Measurements from ENCODE around the gene MR1. TPM values are rescaled to one million over a fixed set of nuclear protein-coding genes. Genes with fewer than 3 reads are reported as not detected.

Gene MR1
- polyA plus RNA-seq, 1 donor, result 4.1 TPM

- no peak for DNase-seq (ENCODE audit: low read depth)
Observed at GRCh38 chr1:181090641-181091126, 56.9 kb downstream of the MR1 start.

GRCh38 chr1:181091309-181092040, 57.7 kb downstream of the MR1 start:
- DNase-seq (ENCODE audit: low read depth), result no peak

GRCh38 chr1:181092056-181092455, 58.3 kb downstream of the MR1 start:
- DNase-seq (ENCODE audit: low read depth), result no peak

GRCh38 chr1:181092883-181093458, 59.2 kb downstream of the MR1 start:
- DNase-seq (ENCODE audit: low read depth), result no peak

- no peak for DNase-seq (ENCODE audit: low read depth)
Observed at GRCh38 chr1:181094416-181095212, 60.8 kb downstream of the MR1 start.

- DNase-seq (ENCODE audit: low read depth), result no peak
Observed at GRCh38 chr1:181095260-181095659, 61.5 kb downstream of the MR1 start.

- no peak for DNase-seq (ENCODE audit: low read depth)
Observed at GRCh38 chr1:181095763-181096184, 62.0 kb downstream of the MR1 start.

- no peak for DNase-seq (ENCODE audit: low read depth)
Observed at GRCh38 chr1:181097242-181097641, 63.5 kb downstream of the MR1 start.

- DNase-seq (ENCODE audit: low read depth), result no peak
Observed at GRCh38 chr1:181099152-181100014, 65.6 kb downstream of the MR1 start.

GRCh38 chr1:181100015-181100905, 66.5 kb downstream of the MR1 start:
- DNase-seq (ENCODE audit: low read depth), result no peak

GRCh38 chr1:181100934-181101333, 67.2 kb downstream of the MR1 start:
- no peak for DNase-seq (ENCODE audit: low read depth)

GRCh38 chr1:181101581-181102226, 67.9 kb downstream of the MR1 start:
- DNase-seq (ENCODE audit: low read depth), result no peak

GRCh38 chr1:181102841-181103240, 69.1 kb downstream of the MR1 start:
- no peak for DNase-seq (ENCODE audit: low read depth)

- no peak for DNase-seq (ENCODE audit: low read depth)
Observed at GRCh38 chr1:181103399-181103798, 69.6 kb downstream of the MR1 start.

GRCh38 chr1:181104042-181104789, 70.4 kb downstream of the MR1 start:
- DNase-seq (ENCODE audit: low read depth), result no peak

GRCh38 chr1:181104790-181105133, 71.0 kb downstream of the MR1 start:
- no peak for DNase-seq (ENCODE audit: low read depth)

- no peak for DNase-seq (ENCODE audit: low read depth)
Observed at GRCh38 chr1:181105134-181106021, 71.6 kb downstream of the MR1 start.

- no peak for DNase-seq (ENCODE audit: low read depth)
Observed at GRCh38 chr1:181106022-181106312, 72.2 kb downstream of the MR1 start.

- DNase-seq (ENCODE audit: low read depth), result no peak
Observed at GRCh38 chr1:181106479-181106878, 72.7 kb downstream of the MR1 start.
